Measurements from ENCODE around the gene MYO6. TPM values are rescaled to one million over a fixed set of nuclear protein-coding genes. Genes with fewer than 3 reads are reported as not detected.

MYO6 gene
- total RNA-seq, 1 experiment from 2014 or later: 46.9 TPM

GRCh38 chr6:75848274-75848673 lies 99.2 kb downstream of the MYO6 start:
- Histone ChIP-seq H3K79me2 (ENCODE audit: insufficient read depth, low read length) (no peaks in the 10 kb centered on the region), H3K23ac (ENCODE audit: insufficient read length, low read depth, low read length) (no peak overlapping the region), H2BK12ac (ENCODE audit: insufficient read length, low read depth, low read length) (no peak overlapping the region), H2BK120ac (ENCODE audit: low read depth, low read length, poor library complexity, severe bottlenecking) (no peak overlapping the region), H3K27ac (ENCODE audit: insufficient read length, low read depth, low read length) (no peak overlapping the region), H3K27me3 (ENCODE audit: insufficient read depth, low read length) (no peaks in the 10 kb centered on the region), H4K20me1 (ENCODE audit: control insufficient read depth, insufficient read depth, insufficient read length) (no peaks in the 10 kb centered on the region), H3K23me2 (ENCODE audit: insufficient read length, low read depth, low read length, poor library complexity, severe bottlenecking) (no peaks in the 10 kb centered on the region), H2AFZ (ENCODE audit: low read length) (no peak overlapping the region), H4K5ac (ENCODE audit: insufficient read length, low read depth, low read length) (no peak overlapping the region), H2BK5ac (ENCODE audit: insufficient read length, low read length) (no peak overlapping the region), H3K4me2 (ENCODE audit: insufficient read depth, insufficient read length, low read length) (no peak overlapping the region), H2BK15ac (ENCODE audit: low read depth, low read length) (no peak overlapping the region), H4K8ac (replicated peaks; ENCODE audit: insufficient read length, low read depth, low read length) (no peak overlapping the region), H3K14ac (ENCODE audit: insufficient read depth, low read length) (no peak overlapping the region), H3K4ac (ENCODE audit: low read depth, low read length) (no peak overlapping the region), H3T11ph (ENCODE audit: low read length) (no peak overlapping the region), H2BK20ac (ENCODE audit: low read depth, low read length, poor library complexity, severe bottlenecking) (no peak overlapping the region), H3K79me1 (ENCODE audit: insufficient read depth, low read depth, low read length, poor library complexity, severe bottlenecking) (no peaks in the 10 kb centered on the region), H4K91ac (ENCODE audit: insufficient read length, low read depth, low read length) (no peak overlapping the region), H3K18ac (ENCODE audit: insufficient read length, low read depth, low read length) (no peak overlapping the region), H3K9ac (ENCODE audit: extremely low read depth, insufficient read length, low read length) (no peak overlapping the region), H3K9me3 (ENCODE audit: control insufficient read depth, low read depth, low read length) (no peaks in the 10 kb centered on the region), H2AK5ac (ENCODE audit: insufficient read length, low read length) (no peak overlapping the region), H3K56ac (ENCODE audit: insufficient read length, low read depth, low read length) (no peak overlapping the region), H3K4me1 (ENCODE audit: insufficient read depth, low read length) (no peaks in the 10 kb centered on the region)
- Mint-ChIP-seq H3K9me3 (no peaks in the 10 kb centered on the region), H3K27me3 (ENCODE audit: low read depth) (no peaks in the 10 kb centered on the region), H3K36me3 (ENCODE audit: insufficient read depth in 1 of 3, low read depth in 3 of 3) (peaks cover 0 to 2% (median 0%) of the 10 kb centered on the region in 3 experiments; a peak in 2 of 7 replicates), H3K27ac (no peak overlapping the region), H3K4me1 (peaks cover 0 to 7% of the 10 kb centered on the region in 2 experiments; a peak in 1 of 4 replicates), H3K4me3 (no peak overlapping the region)
- no CpG with 5 or more reads among the region's 4 CpGs for WGBS (ENCODE audit: extremely low coverage, insufficient read length, low lambda C conversion rate)
- no peak for DNase-seq
- no peak for TF ChIP-seq CTCF (conservative IDR thresholded peaks at IDR 0.05)

All from H9 (cell line).